GM12891 (cell line): ENCODE measurements around the gene CREBRF.

Experiments
- DNase-seq: peaks from one replicate; pipeline ENCODE4 v3.0.0; 2011; ENCODE audit warnings: low spot score; ENCODE audit not compliant: insufficient read length
- FAIRE-seq: peaks from 2 replicates; lab custom pipeline; 2011; peaks lifted over from hg19 to GRCh38; lab: Jason Lieb, UNC
- PAX5 ChIP-seq: IDR thresholded peaks from 2 replicates; pipeline ENCODE4 v1.6.1; 2011; ENCODE audit warnings: low read length, moderate library complexity, mild to moderate bottlenecking; ENCODE audit not compliant: insufficient read depth, severe bottlenecking
- POLR2A ChIP-seq: IDR thresholded peaks from 2 replicates; pipeline ENCODE4 v1.6.1; 2011; ENCODE audit warnings: low read depth, low read length, control low read depth
- POLR2AphosphoS5 ChIP-seq: IDR thresholded peaks from 2 replicates; pipeline ENCODE4 v1.6.1; 2011; ENCODE audit warnings: low read depth, low read length, control low read depth
- POU2F2 ChIP-seq: IDR thresholded peaks from 2 replicates; pipeline ENCODE4 v1.6.1; 2011; ENCODE audit warnings: low read depth, mild to moderate bottlenecking, control low read depth, low read length, moderate library complexity
- SPI1 ChIP-seq: IDR thresholded peaks from 2 replicates; pipeline ENCODE4 v1.6.1; 2011; ENCODE audit warnings: low read depth, low read length, control low read depth
- TAF1 ChIP-seq: IDR thresholded peaks from 2 replicates; pipeline ENCODE4 v1.6.1; 2011; ENCODE audit warnings: low read depth, low read length, control low read depth

The CREBRF gene

GRCh38 chr5:173172166-173172565 lies 116.0 kb downstream of the CREBRF start:
- FAIRE-seq: no peak
- TF ChIP-seq SPI1: no peak
- no peak for TF ChIP-seq POU2F2
- TF ChIP-seq POLR2A: no peak
- no peak for TF ChIP-seq TAF1
- no peak for TF ChIP-seq POLR2AphosphoS5
- no peak for TF ChIP-seq PAX5
- no peak for DNase-seq

DNA sequence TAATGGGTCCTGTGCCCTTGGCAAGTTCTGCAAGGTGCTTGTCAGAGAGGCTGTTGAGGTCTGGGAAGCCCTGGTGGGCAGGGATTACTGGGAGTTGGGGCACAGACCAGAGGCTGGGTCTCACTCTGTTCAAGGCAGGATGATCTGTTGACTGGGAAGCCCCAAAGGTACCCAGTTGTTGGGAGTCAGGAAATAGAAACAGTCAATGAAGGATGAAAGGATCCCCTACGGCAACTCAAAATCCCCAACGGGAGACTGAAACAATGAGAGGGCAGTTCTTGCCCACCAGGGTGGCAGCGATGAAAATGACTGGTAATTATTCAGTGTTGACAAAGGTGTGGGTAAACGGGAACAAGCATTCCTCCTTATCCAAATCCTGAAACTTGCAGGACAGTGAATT lies 119.4 kb downstream of the CREBRF start:
- DNase-seq: no peak
- FAIRE-seq: no peak
- TF ChIP-seq TAF1: no peak
- TF ChIP-seq PAX5: no peak
- no peak for TF ChIP-seq POLR2A
- TF ChIP-seq POLR2AphosphoS5: no peak
- TF ChIP-seq POU2F2: no peak
- TF ChIP-seq SPI1: no peak

GRCh38 chr5:173178369-173178910 lies 122.3 kb downstream of the CREBRF start:
- TF ChIP-seq SPI1: no peak
- no peak for TF ChIP-seq POLR2AphosphoS5
- TF ChIP-seq TAF1: no peak
- TF ChIP-seq POLR2A: no peak
- TF ChIP-seq PAX5: no peak
- TF ChIP-seq POU2F2: no peak
- DNase-seq (no peak), FAIRE-seq (no peak)

DNA sequence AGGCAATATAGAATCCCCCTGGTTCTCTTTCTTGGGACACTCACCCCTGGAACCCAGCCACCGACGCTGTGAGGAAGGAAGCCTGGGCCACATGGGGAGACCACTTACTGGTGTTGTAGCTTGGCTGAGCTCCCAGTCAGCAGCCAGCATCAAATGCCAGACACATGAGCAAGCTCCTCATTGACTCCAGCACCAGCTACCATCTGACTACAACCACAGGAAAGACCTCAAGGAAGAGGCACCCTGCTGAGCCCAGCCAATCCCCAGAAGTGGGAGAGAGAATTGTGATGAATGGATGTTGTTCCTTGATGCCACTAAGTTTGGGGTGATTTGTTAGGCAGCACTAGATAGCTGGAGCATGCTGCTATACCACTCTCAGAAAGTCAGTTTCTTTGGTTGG lies 124.2 kb downstream of the CREBRF start:
- TF ChIP-seq POLR2A: no peak
- TF ChIP-seq TAF1: no peak
- no peak for TF ChIP-seq PAX5
- no peak for TF ChIP-seq SPI1
- TF ChIP-seq POU2F2: no peak
- TF ChIP-seq POLR2AphosphoS5: no peak
- no peak for FAIRE-seq
- no peak for DNase-seq

GRCh38 chr5:173187054-173187743 lies 131.0 kb downstream of the CREBRF start:
- no peak for DNase-seq
- FAIRE-seq: no peak
- TF ChIP-seq SPI1: no peak
- no peak for TF ChIP-seq PAX5
- no peak for TF ChIP-seq POU2F2
- TF ChIP-seq POLR2AphosphoS5: no peak
- no peak for TF ChIP-seq POLR2A
- TF ChIP-seq TAF1: no peak

DNA sequence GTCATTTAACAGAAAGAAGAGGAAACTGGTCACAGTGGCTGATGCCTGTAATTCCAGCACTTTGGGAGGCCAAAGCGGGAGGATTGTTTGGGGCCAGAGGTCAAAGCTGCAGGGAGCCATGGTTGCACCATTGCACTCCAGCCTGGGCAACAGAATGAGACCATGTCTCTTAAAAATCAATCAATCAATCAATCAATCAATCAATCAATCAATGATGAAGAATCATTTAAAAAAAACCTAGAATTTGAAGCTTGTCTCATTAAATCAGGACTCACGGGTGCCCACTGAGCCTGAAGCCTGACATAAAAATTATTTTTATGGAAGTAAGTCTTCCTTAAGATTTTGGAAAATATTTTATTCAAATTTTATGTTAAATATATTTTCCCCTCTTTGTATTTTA lies 132.1 kb downstream of the CREBRF start:
- no peak for TF ChIP-seq POLR2AphosphoS5
- TF ChIP-seq POLR2A: no peak
- DNase-seq (no peak), FAIRE-seq (no peak)
